LNCAP (cell line): ENCODE results near the gene STK36.

Experiments used
- CTCF ChIP-seq: fragments of 450-650 bp; IDR thresholded peaks from 2 replicates; pipeline ENCODE4 v1.5.1; 2017; ENCODE audit warnings: mild to moderate bottlenecking

The STK36 gene

GRCh38 chr2:218729640-218730039, 57.8 kb downstream of the STK36 start:
- TF ChIP-seq CTCF: no peak

- no peak for TF ChIP-seq CTCF
Observed at GRCh38 chr2:218732052-218732760, 60.3 kb downstream of the STK36 start.

- TF ChIP-seq CTCF: no peak
Observed at GRCh38 chr2:218732761-218733158, 60.9 kb downstream of the STK36 start.

GRCh38 chr2:218733171-218734021, 61.5 kb downstream of the STK36 start:
- no peak for TF ChIP-seq CTCF

GRCh38 chr2:218734190-218734975, 62.5 kb downstream of the STK36 start:
- no peak for TF ChIP-seq CTCF

GRCh38 chr2:218736531-218736930, 64.6 kb downstream of the STK36 start:
- TF ChIP-seq CTCF: no peak

GRCh38 chr2:218743068-218743467, 71.2 kb downstream of the STK36 start:
- TF ChIP-seq CTCF: no peak
